Testis (tissue), 3 donors: Measurements from ENCODE around the gene AGBL1. TPM values are rescaled to one million over a fixed set of nuclear protein-coding genes. Genes with fewer than 3 reads are reported as not detected.

Source experiments
- DNase-seq: peaks from one replicate; pipeline ENCODE4 v3.0.0-alpha.2; 2019
- H3K27ac ChIP-seq, 2 donors: fragments of 200-600 bp; sonication (generic); one replicate each; pipeline ENCODE4 v1.5.1; 2019
- H3K27me3 ChIP-seq: fragments of 200-600 bp; sonication (generic); one replicate; pipeline ENCODE4 v1.5.1; 2019
- H3K36me3 ChIP-seq: fragments of 200-600 bp; sonication (generic); one replicate; pipeline ENCODE4 v1.5.1; 2017; ENCODE audit warnings: low read depth; ENCODE audit errors: missing control alignments
- H3K4me1 ChIP-seq: fragments of 200-600 bp; sonication (generic); one replicate; pipeline ENCODE4 v1.5.1; 2019
- H3K4me3 ChIP-seq, 2 donors: fragments of 200-600 bp; sonication (generic); one replicate each; pipeline ENCODE4 v1.5.1; 2017 to 2019
- H3K9me3 ChIP-seq: fragments of 200-600 bp; sonication (generic); one replicate; pipeline ENCODE4 v1.5.1; 2017
- POLR2A ChIP-seq: fragments of 450-650 bp; IDR thresholded peaks from one replicate; pipeline ENCODE4 v1.6.1; 2017; ENCODE audit warnings: antibody characterized with exemption, mild to moderate bottlenecking, moderate library complexity
- WGBS, 2 donors: methylation state at CpG; one replicate each; pipeline ENCODE4 v1.1.5; 2018; 5-methylcytosine and 5-hydroxymethylcytosine counted together
- intact Hi-C: fragments of 100-400 bp; cut with DNase I; formaldehyde crosslinking; loops from one replicate; pipeline ENCODE4 v1.15.1; 2023; ENCODE audit warnings: low total_unique reads
- polyA plus RNA-seq: library from polyadenylated mRNA; stranded (reverse); fragments of 350-450 nt; fragmentation: Illumina TruSeq; extraction: RNeasy Lipid Tissue Mini Kit (QIAGEN cat#74804); gene quantifications from one replicate; pipeline ENCODE4 v1.2.3, GENCODE V29; 2014; ENCODE audit warnings: low read depth, low replicate concordance; ENCODE audit not compliant: insufficient read depth
- total RNA-seq, 2 donors: library from RNA; depleted of rRNA; stranded (reverse); fragments of >200 nt; gene quantifications; one replicate each; pipeline ENCODE4 v1.2.3, GENCODE V29; 2016
- TF ChIP-seq, protein P1 (sequence below), 3 experiments: fragments of 450-650 bp in 2 of 3; fragments of 200-600 bp in 1 of 3; sonication (generic) in 1 of 3; IDR thresholded peaks; one replicate each; pipeline ENCODE4 v1.5.1; 2016 to 2019; ENCODE audit warnings: antibody characterized with exemption in 3 of 3, mild to moderate bottlenecking in 2 of 3, moderate library complexity in 1 of 3

AGBL1 gene
- total and polyA plus RNA-seq, 3 donors from 2014 or later: 0.37 to 0.94 (median 0.70) TPM

DNA sequence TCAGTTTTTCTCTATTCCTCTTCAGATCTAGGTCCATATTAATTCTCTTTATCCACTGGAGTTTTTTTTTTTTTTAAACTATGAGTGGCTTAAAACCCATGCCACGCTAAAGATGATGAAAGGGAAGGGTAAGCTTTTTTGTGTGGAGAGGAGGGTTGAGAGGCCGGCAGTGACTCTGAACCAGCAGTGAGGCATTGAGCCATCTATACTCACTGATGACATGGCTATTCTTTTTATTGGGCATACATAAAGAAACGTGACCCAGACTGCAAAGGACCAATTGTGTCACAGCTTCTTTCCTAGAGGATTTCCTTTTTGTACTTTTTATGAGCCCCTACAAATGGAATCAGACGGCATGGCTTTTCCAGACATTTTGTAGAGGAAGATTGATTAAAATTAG is 662.2 kb downstream of the AGBL1 start:
- intact Hi-C loops: no loop called here
- H3K27me3 ChIP-seq: no peaks in the 10 kb centered on the region
- 71 to 80% methylated on average over 4 of the region's 4 CpGs for WGBS, 2 donors

DNA sequence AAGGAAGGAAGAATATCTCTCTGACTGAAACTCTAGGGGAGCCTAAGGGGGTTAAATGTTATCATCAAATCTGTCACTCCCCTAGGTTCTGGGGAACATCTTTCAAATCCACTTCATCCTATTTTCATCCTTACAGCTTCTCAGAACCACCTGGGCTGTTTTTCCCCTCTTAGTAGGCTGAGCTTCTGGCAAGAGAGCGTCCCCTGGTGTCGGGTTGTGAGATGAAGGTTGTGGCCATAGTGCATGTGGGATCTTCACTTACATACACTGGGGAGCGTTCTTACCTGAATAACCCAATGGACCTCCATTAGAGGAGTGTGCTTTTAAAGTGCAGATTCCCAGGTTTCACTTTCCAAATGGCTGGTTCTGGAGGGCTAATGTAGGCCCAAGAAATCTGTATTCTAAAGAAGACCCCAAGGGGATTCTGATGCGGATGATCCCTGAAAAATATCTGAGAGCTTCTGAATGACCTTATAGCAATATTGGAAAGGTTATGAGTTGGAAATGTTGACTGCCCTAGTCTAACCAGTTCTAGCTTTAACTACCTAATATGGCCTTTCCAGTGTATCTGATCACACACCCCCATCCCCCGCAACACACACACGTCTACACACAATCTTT is 663.7 kb downstream of the AGBL1 start:
- Histone ChIP-seq H3K9me3 (no peaks in the 10 kb centered on the region), H3K36me3 (no peaks in the 10 kb centered on the region), H3K4me3 (no peak overlapping the region), H3K27ac (no peak overlapping the region), H3K4me1 (no peaks in the 10 kb centered on the region), H3K27me3 (no peaks in the 10 kb centered on the region)
- intact Hi-C loops: no loop called here
- peak; percentile 66 for DNase-seq
- WGBS, 2 donors: 56 to 74% methylated on average over 6 of the region's 6 CpGs
- TF ChIP-seq POLR2A: no peak
- TF ChIP-seq, protein P1, sequence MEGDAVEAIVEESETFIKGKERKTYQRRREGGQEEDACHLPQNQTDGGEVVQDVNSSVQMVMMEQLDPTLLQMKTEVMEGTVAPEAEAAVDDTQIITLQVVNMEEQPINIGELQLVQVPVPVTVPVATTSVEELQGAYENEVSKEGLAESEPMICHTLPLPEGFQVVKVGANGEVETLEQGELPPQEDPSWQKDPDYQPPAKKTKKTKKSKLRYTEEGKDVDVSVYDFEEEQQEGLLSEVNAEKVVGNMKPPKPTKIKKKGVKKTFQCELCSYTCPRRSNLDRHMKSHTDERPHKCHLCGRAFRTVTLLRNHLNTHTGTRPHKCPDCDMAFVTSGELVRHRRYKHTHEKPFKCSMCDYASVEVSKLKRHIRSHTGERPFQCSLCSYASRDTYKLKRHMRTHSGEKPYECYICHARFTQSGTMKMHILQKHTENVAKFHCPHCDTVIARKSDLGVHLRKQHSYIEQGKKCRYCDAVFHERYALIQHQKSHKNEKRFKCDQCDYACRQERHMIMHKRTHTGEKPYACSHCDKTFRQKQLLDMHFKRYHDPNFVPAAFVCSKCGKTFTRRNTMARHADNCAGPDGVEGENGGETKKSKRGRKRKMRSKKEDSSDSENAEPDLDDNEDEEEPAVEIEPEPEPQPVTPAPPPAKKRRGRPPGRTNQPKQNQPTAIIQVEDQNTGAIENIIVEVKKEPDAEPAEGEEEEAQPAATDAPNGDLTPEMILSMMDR (IDR thresholded peaks at IDR 0.05): peak in 2 of 3 experiments; percentile 46 to 57

More for the DNA sequence above, 662.2 kb downstream of the AGBL1 start:
- no peaks in the 10 kb centered on the region for H3K4me1 ChIP-seq
- H3K36me3 ChIP-seq: no peaks in the 10 kb centered on the region
- H3K9me3 ChIP-seq: no peaks in the 10 kb centered on the region
- TF ChIP-seq POLR2A: no peak
- TF ChIP-seq, protein P1 (IDR thresholded peaks at IDR 0.05): no peak
- no peak overlapping the region for H3K4me3 ChIP-seq
- H3K27ac ChIP-seq: no peak overlapping the region
- DNase-seq: no peak

DNA sequence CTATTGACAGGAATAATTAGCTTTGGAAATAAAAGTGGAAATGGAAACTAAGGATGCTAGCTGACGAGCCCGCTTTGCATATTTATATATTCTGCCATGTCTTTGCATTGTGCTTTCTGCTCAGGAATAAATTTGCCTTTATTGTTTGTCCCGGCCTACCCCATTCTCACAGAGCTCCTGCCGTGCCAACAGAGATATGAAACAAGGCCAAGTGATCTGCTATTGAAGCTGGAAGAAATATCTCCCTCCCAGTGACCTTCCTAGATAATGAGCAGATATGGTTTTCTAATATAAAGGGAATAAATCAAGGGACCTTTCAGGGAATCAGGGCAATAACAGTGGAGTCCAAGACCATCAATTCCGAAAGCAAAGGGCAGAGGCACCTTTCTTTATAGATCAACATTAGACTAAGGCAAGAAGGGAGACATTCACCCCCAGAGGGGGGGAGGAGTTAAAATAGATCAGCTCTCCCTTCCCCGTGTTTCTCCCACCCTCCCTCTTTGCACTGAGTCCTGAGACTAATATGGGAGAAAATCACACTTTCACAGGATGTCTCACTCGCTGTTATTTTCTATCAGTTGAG is 664.6 kb downstream of the AGBL1 start:
- H3K4me3 ChIP-seq: no peak overlapping the region
- no peaks in the 10 kb centered on the region for H3K4me1 ChIP-seq
- 61 to 74% methylated on average over 7 of the region's 7 CpGs for WGBS, 2 donors
- DNase-seq: no peak
- H3K27me3 ChIP-seq: no peaks in the 10 kb centered on the region
- H3K9me3 ChIP-seq: no peaks in the 10 kb centered on the region
- no peaks in the 10 kb centered on the region for H3K36me3 ChIP-seq
- H3K27ac ChIP-seq: no peak overlapping the region
- TF ChIP-seq, protein P1 (IDR thresholded peaks at IDR 0.05): no peak
- no peak for TF ChIP-seq POLR2A
- intact Hi-C loops: no loop called here

DNA sequence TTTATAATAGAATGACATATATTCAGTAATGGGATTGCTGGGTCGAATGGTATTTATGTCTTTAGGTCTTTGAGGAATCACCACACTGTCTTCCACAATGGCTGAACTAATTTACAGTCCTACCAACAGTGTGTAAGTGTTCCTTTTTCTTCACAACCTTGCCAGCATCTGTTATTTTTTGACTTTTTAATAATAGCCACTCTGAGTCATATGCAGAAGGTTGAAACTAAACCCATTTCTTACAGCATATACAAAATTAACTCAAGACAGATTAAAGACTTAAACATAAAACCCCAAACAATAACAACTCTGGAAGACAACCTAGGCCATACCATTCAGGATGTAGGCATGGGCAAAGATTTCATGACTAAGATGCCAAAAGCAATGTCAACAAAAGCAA is 671.4 kb downstream of the AGBL1 start:
- Histone ChIP-seq H3K9me3 (no peaks in the 10 kb centered on the region), H3K36me3 (no peaks in the 10 kb centered on the region), H3K4me3 (no peak overlapping the region), H3K27ac (no peak overlapping the region), H3K27me3 (no peaks in the 10 kb centered on the region), H3K4me1 (no peaks in the 10 kb centered on the region)
- TF ChIP-seq, protein P1 (IDR thresholded peaks at IDR 0.05): no peak
- no peak for TF ChIP-seq POLR2A
- WGBS, 2 donors: 80 to 87% methylated on average over 1 of the region's 1 CpG
- no peak for DNase-seq
- intact Hi-C loops: no loop called here

DNA sequence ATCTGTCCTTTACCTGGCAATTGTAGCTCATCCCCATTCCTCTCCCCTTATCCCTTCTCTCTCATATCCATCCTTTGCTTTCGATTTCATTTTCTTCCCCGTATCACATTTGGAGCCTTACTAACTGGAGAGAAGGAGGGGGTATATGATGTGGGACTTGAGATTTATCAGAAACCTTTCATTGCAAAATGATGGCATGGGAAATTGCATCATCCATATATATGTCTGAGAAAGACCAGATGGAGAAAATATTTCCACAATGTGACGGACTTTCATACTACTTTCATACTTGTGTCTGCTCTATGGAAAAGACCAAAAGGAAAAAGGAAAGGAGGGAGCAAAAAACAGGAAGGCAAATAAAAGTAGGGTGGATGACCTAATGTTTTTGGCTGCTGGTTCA is 675.2 kb downstream of the AGBL1 start:
- Histone ChIP-seq H3K27me3 (no peaks in the 10 kb centered on the region), H3K4me1 (no peaks in the 10 kb centered on the region), H3K9me3 (no peaks in the 10 kb centered on the region), H3K27ac (no peak overlapping the region), H3K36me3 (no peaks in the 10 kb centered on the region), H3K4me3 (no peak overlapping the region)
- WGBS, 2 donors: 86 to 89% methylated on average over 3 of the region's 3 CpGs
- DNase-seq: no peak
- intact Hi-C loops: no loop called here
- TF ChIP-seq, protein P1 (IDR thresholded peaks at IDR 0.05): no peak
- no peak for TF ChIP-seq POLR2A
